T-helper 2 cell (primary cell): ENCODE measurements around the gene AIDA.

Experiments
- DNase-seq, 5 experiments: peaks; one replicate each; pipeline versions ENCODE4 v3.0.0 to v3.0.0-alpha.2; 2012 to 2022

AIDA gene

GRCh38 chr1:222643606-222643937, 68.7 kb downstream of the AIDA start:
- DNase-seq = peak in 1 of 5 experiments; percentile 76

- DNase-seq = no peak
Observed at GRCh38 chr1:222642468-222642867, 69.8 kb downstream of the AIDA start.

DNA sequence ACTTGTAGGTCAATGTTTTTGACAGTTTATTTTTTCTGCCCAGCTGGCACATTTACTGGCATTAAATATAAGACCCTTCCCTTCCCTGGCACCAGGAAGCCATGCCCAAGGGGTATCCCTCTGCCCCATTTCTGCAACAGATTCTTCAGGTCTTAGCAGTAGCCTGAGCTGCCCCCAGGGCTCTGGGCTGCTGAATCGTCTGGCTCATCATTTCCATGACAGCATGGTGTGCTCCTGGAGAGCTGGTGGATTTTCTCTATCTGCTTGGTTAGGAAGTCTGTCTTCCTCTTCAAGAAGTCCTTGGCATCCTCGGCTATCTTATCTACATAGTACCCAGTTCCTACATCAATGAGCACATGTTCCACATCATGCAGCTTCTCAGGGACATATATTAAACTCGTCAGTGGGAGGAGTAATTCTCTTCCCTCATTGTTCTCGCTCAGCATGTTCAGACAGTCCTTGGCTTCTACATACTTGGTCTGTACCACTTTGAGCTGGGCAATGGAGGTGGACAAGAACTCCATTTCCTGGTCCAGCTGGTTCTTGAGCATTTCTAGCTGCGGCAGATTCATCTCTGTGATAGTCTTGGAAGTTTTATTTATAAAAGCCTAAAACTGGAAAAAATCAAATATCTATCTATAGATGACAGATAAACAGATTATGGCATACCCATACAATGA, 70.9 kb downstream of the AIDA start:
- DNase-seq = no peak

- DNase-seq = peak in 4 of 5 experiments; percentile 20 to 82 (median 48)
Observed at GRCh38 chr1:222634180-222635013, 77.9 kb downstream of the AIDA start.

DNA sequence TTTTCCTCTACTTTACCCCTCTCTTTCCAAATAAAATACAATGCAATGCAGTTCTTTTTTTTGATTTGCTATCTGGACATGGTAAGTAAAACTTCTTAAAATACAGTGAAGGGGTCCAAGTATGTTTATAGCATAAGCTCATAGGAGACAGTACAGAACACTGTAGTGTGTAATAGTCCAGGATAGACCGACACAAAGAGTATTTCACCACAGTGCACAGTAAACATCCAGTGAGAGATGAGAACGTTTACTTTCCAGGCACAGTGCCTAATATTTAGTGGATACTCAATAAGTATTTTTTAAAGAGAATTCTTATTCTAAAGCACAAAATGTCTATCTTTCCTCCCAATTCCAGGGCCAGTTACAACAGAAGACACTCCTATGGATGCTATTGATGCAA, 79.5 kb downstream of the AIDA start:
- no peak for DNase-seq

DNA sequence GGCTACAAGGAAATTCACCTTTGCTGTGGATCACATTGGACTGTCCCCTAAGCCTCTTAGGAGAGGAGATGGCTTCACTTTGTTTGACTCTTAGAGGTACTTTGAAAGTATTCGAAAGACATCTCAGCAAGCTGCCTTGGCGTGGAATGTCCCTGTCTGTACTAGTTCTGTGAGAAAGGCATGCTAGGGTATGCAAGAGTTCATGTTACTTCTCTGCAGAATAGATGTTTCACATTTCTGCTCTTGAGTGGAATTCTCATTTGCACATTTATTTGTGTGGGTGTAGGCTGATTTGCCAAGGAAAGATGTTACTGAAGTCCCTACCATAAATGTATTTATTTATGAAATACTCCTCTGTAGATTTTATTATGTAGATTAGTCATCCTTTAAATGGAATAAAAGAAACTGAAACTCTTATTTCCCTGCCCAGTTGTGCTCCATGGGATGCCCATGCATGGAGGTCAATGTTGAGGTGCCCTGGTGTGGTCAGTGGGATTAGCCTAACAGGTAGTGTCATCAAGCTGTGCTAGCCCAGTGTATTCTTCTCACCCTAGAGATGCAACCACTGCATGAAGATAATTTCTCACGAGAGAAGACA, 80.6 kb downstream of the AIDA start:
- DNase-seq = no peak

DNA sequence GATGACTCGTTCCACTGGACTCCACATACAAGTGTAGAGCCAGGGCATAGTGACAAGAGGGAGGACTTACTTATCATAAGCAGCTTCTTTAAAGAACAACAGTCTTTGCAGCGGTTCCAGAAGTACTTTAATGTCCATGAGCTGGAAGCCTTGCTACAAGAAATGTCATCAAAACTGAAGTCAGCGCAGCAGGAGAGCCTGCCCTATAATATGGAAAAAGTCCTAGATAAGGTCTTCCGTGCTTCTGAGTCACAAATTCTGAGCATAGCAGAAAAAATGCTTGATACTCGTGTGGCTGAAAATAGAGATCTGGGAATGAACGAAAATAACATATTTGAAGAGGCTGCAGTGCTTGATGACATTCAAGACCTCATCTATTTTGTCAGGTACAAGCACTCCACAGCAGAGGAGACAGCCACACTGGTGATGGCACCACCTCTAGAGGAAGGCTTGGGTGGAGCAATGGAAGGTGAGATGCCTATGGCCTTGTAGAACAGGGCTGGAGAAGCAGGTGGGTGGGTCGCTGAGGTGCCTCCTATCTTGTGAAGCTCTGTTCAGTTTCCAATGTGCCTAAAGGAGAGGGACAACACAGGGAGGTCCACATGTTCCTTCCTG, 82.3 kb downstream of the AIDA start:
- DNase-seq = no peak

GRCh38 chr1:222627232-222627631, 85.1 kb downstream of the AIDA start:
- DNase-seq = no peak

- no peak for DNase-seq
Observed at GRCh38 chr1:222624214-222624613, 88.1 kb downstream of the AIDA start.

- DNase-seq = no peak
Observed at GRCh38 chr1:222623458-222623857, 88.8 kb downstream of the AIDA start.

GRCh38 chr1:222622765-222623164, 89.5 kb downstream of the AIDA start:
- no peak for DNase-seq

DNA sequence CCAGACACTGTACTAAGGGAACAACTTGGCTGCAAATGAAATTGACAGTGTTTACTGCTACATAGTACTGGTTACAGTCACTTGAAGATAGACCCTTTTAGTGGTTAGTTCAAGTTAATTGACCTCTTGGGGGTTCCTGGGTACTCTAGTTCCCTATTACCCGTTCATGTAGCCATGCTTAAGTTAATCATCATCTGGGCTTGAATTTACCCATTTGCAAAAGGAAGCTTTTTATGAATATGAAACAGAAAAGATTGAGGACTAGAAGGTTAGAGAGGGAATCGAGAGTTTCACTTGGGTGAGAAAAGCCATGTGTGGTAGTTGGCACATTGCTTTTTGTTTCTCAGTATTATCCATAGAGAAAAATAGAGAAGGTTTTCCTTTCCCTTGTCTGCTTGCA, 91.7 kb downstream of the AIDA start:
- no peak for DNase-seq

DNA sequence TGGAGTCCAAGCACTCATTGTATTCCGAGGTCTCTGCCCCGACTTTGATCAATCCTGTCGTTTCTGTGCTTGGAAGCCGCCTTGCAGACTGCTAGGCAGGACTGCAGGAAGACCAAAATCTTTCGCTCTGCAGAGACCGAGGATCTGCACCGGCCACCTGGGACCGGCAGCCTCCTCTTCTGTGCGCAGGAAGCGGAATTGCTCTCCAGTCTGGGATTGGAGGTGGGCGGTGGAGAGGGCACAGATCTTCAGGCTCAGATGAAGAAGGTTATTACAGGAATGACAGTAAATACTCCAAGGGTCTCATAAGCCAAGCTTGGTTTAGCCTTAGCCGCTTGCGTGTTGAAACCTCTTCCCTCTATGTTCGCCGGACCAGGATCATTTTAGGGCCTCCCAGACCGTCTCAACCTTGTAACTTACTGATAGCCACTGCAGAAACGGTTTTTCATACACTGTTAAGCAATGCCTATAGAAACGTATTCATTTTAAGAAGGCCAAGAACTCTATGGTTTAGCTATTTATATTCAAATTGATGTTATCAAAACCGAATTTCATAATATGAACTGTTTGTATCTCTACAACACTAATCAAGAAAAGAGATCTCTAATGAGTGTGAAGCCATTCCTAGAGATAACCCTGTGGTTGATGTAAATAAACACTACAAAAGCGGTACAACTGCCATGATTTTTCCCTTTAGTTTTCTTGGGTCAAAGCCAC, 93.3 kb downstream of the AIDA start:
- DNase-seq = peak in 1 of 5 experiments; percentile 17
